GM23338 (cell line): Measurements from ENCODE around the gene WNK2. TPM values are rescaled to one million over a fixed set of nuclear protein-coding genes. Genes with fewer than 3 reads are reported as not detected.

Experiments
- ATAC-seq: fragments of 200-7000 bp; cut with Tn5 transposase; 3 replicates; pipeline ENCODE4 v1.9.1; 2020
- DNase-seq: peaks from one replicate; pipeline ENCODE4 v3.0.0-alpha.2; 2015; ENCODE audit warnings: low spot score
- H2AFZ ChIP-seq: fragments of 200-600 bp; sonication (generic); 2 replicates; pipeline ENCODE4 v1.8.0; 2016; ENCODE audit warnings: antibody characterized with exemption, mild to moderate bottlenecking, moderate library complexity
- H3F3A ChIP-seq: fragments of 200-600 bp; sonication (generic); replicated peaks from 2 replicates; pipeline ENCODE4 v1.8.0; 2017; ENCODE audit warnings: antibody characterized with exemption, mixed run types, low read depth
- H3K27ac ChIP-seq: fragments of 200-600 bp; sonication (generic); 2 replicates; pipeline ENCODE4 v1.6.1; 2016; ENCODE audit warnings: low read depth
- H3K27me3 ChIP-seq: fragments of 200-600 bp; sonication (generic); 2 replicates; pipeline ENCODE4 v1.8.0; 2016; ENCODE audit warnings: mild to moderate bottlenecking, mixed run types, moderate library complexity; ENCODE audit not compliant: insufficient read depth
- H3K36me3 ChIP-seq: fragments of 200-600 bp; sonication (generic); 2 replicates; pipeline ENCODE4 v1.8.0; 2016; ENCODE audit warnings: mild to moderate bottlenecking; ENCODE audit not compliant: insufficient read depth
- H3K4me1 ChIP-seq: fragments of 200-600 bp; sonication (generic); 2 replicates; pipeline ENCODE4 v1.8.0; 2016; ENCODE audit warnings: mild to moderate bottlenecking, moderate library complexity; ENCODE audit not compliant: insufficient read depth
- H3K4me2 ChIP-seq: fragments of 200-600 bp; sonication (generic); 2 replicates; pipeline ENCODE4 v1.7.1; 2017; ENCODE audit warnings: mixed run types
- H3K4me3 ChIP-seq: fragments of 200-600 bp; sonication (generic); 2 replicates; pipeline ENCODE4 v1.6.1; 2016; ENCODE audit warnings: mixed run types
- H3K79me2 ChIP-seq: fragments of 200-600 bp; sonication (generic); replicated peaks from 2 replicates; pipeline ENCODE4 v1.8.0; 2017; ENCODE audit warnings: mild to moderate bottlenecking; ENCODE audit not compliant: insufficient read depth
- H3K9me2 ChIP-seq: fragments of 200-600 bp; sonication (generic); 2 replicates; pipeline ENCODE4 v1.8.0; 2017; ENCODE audit not compliant: insufficient read depth
- H4K20me1 ChIP-seq: fragments of 200-600 bp; sonication (generic); replicated peaks from 2 replicates; pipeline ENCODE4 v1.8.0; 2017; ENCODE audit warnings: mild to moderate bottlenecking; ENCODE audit not compliant: insufficient read depth
- H3K27ac Mint-ChIP-seq: 2 replicates; pipeline ENCODE4 v1.8.0; 2020; ENCODE audit warnings: inconsistent platforms, mild to moderate bottlenecking, moderate library complexity, mixed read lengths
- H3K27me3 Mint-ChIP-seq: 3 replicates; pipeline ENCODE4 v1.8.0; 2022; ENCODE audit warnings: low read depth, mild to moderate bottlenecking, moderate library complexity, mixed read lengths, inconsistent platforms; ENCODE audit not compliant: insufficient read depth, poor library complexity
- H3K36me3 Mint-ChIP-seq: 3 replicates; pipeline ENCODE4 v1.8.0; 2021; ENCODE audit warnings: low read depth, mild to moderate bottlenecking, inconsistent platforms, moderate library complexity, mixed read lengths
- H3K4me1 Mint-ChIP-seq: 3 replicates; pipeline ENCODE4 v1.8.0; 2020; ENCODE audit warnings: mild to moderate bottlenecking, inconsistent platforms, mixed read lengths
- H3K4me3 Mint-ChIP-seq: 3 replicates; pipeline ENCODE4 v1.8.0; 2021; ENCODE audit warnings: moderate library complexity, mild to moderate bottlenecking, inconsistent platforms, mixed read lengths
- H3K9me3 Mint-ChIP-seq: 3 replicates; pipeline ENCODE4 v1.8.0; 2020; ENCODE audit warnings: moderate library complexity, mild to moderate bottlenecking, inconsistent platforms, mixed read lengths
- CREB1 ChIP-seq: fragments of 250-450 bp; sonication (Bioruptor Pico); IDR thresholded peaks from 2 replicates; pipeline ENCODE4 v1.5.0; 2020; ENCODE audit warnings: low read depth, mild to moderate bottlenecking, moderate library complexity
- EZH2 ChIP-seq: fragments of 200-600 bp; sonication (generic); IDR thresholded peaks from one replicate; pipeline ENCODE4 v1.8.0; 2017; ENCODE audit warnings: antibody characterized with exemption, mild to moderate bottlenecking, low read depth; ENCODE audit not compliant: unreplicated experiment
- EZH2phosphoT487 ChIP-seq: fragments of 200-600 bp; sonication (generic); IDR thresholded peaks from one replicate; pipeline ENCODE4 v1.8.1; 2018; ENCODE audit warnings: antibody characterized with exemption; ENCODE audit not compliant: unreplicated experiment
- JUNB ChIP-seq: IDR thresholded peaks from one replicate; pipeline ENCODE4 v1.6.1; 2016; ENCODE audit warnings: antibody characterized with exemption; ENCODE audit not compliant: unreplicated experiment
- NANOG ChIP-seq: IDR thresholded peaks from 2 replicates; pipeline ENCODE4 v1.6.1; 2016; ENCODE audit warnings: antibody characterized with exemption, borderline replicate concordance
- POLR2AphosphoS5 ChIP-seq: IDR thresholded peaks from 2 replicates; pipeline ENCODE4 v1.6.1; 2016; ENCODE audit warnings: antibody characterized with exemption, low read depth
- STAT1 ChIP-seq: IDR thresholded peaks from one replicate; pipeline ENCODE4 v1.6.1; 2016; ENCODE audit warnings: antibody characterized with exemption; ENCODE audit not compliant: unreplicated experiment
- ZNF331 ChIP-seq: fragments of 250-450 bp; sonication (Bioruptor Pico); IDR thresholded peaks from 2 replicates; pipeline ENCODE4 v1.5.0; 2020; ENCODE audit warnings: low read depth, mild to moderate bottlenecking, moderate library complexity
- polyA plus RNA-seq: library from polyadenylated mRNA; unstranded; fragments of >200 nt; fragmentation: Nextera tagmentation; extraction: Ambion mirVana; gene quantifications from 2 replicates; pipeline ENCODE4 v1.2.1, GENCODE V29; 2016
- total RNA-seq: library from RNA; depleted of rRNA; stranded (reverse); fragments of >200 nt; shearing (Covaris generic); gene quantifications from 2 replicates; pipeline ENCODE4 v1.2.3, GENCODE V29; 2014
- TF ChIP-seq, protein P1 (sequence below), 2 experiments: fragments of 200-600 bp in 1 of 2; sonication (generic) in 1 of 2; conservative IDR thresholded peaks; 2 replicates each; pipeline versions ENCODE4 v1.5.1 to v1.6.1; 2016 to 2017; ENCODE audit warnings: antibody characterized with exemption in 2 of 2, low read depth in 2 of 2, mild to moderate bottlenecking in 2 of 2, moderate library complexity in 1 of 2
- TF ChIP-seq, protein P2 (sequence below): IDR thresholded peaks from 2 replicates; pipeline ENCODE4 v1.6.1; 2016; ENCODE audit warnings: antibody characterized with exemption
- TF ChIP-seq, protein P3 (sequence below): fragments of 250-450 bp; sonication (Bioruptor Pico); IDR thresholded peaks from 2 replicates; pipeline ENCODE4 v1.5.0; 2020; ENCODE audit warnings: mild to moderate bottlenecking, moderate library complexity
- TF ChIP-seq, protein P4 (sequence below): IDR thresholded peaks from one replicate; pipeline ENCODE4 v1.6.1; 2018; ENCODE audit warnings: antibody characterized with exemption; ENCODE audit not compliant: unreplicated experiment

WNK2 gene
- total and polyA plus RNA-seq, 2 experiments from 2014 or later, result 56.4 to 102 TPM

DNA sequence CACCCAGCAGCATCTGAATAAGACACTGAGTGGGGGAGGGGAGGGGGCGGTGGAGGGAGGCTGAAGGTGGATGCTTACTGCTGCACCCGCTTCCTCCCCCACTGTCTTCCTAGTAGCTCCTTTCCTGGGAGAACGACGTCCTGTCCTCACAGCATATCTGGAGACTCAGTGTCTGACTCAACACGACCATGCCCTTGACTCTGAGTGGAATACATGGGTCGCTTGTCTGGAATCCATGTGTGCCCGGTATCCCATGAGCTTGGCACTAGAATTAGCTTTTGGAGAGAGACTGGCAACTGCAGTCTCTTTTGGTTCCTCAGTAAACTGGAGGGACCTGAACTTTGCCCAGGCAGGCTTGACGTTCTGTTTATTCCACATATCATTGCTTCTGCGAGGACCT is 142.1 kb downstream of the WNK2 start:
- TF ChIP-seq EZH2 (no peak), POLR2AphosphoS5 (no peak), EZH2phosphoT487 (no peak), NANOG (no peak), CREB1 (CRISPR knock-in tag) (no peak), STAT1 (no peak), JUNB (no peak), ZNF331 (no peak)
- TF ChIP-seq, protein P1, sequence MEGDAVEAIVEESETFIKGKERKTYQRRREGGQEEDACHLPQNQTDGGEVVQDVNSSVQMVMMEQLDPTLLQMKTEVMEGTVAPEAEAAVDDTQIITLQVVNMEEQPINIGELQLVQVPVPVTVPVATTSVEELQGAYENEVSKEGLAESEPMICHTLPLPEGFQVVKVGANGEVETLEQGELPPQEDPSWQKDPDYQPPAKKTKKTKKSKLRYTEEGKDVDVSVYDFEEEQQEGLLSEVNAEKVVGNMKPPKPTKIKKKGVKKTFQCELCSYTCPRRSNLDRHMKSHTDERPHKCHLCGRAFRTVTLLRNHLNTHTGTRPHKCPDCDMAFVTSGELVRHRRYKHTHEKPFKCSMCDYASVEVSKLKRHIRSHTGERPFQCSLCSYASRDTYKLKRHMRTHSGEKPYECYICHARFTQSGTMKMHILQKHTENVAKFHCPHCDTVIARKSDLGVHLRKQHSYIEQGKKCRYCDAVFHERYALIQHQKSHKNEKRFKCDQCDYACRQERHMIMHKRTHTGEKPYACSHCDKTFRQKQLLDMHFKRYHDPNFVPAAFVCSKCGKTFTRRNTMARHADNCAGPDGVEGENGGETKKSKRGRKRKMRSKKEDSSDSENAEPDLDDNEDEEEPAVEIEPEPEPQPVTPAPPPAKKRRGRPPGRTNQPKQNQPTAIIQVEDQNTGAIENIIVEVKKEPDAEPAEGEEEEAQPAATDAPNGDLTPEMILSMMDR (conservative IDR thresholded peaks at IDR 0.05; ENCODE audit: low read depth in 2 of 2), result no peak
- TF ChIP-seq, protein P2, sequence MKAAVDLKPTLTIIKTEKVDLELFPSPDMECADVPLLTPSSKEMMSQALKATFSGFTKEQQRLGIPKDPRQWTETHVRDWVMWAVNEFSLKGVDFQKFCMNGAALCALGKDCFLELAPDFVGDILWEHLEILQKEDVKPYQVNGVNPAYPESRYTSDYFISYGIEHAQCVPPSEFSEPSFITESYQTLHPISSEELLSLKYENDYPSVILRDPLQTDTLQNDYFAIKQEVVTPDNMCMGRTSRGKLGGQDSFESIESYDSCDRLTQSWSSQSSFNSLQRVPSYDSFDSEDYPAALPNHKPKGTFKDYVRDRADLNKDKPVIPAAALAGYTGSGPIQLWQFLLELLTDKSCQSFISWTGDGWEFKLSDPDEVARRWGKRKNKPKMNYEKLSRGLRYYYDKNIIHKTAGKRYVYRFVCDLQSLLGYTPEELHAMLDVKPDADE, result no peak
- TF ChIP-seq, protein P3, sequence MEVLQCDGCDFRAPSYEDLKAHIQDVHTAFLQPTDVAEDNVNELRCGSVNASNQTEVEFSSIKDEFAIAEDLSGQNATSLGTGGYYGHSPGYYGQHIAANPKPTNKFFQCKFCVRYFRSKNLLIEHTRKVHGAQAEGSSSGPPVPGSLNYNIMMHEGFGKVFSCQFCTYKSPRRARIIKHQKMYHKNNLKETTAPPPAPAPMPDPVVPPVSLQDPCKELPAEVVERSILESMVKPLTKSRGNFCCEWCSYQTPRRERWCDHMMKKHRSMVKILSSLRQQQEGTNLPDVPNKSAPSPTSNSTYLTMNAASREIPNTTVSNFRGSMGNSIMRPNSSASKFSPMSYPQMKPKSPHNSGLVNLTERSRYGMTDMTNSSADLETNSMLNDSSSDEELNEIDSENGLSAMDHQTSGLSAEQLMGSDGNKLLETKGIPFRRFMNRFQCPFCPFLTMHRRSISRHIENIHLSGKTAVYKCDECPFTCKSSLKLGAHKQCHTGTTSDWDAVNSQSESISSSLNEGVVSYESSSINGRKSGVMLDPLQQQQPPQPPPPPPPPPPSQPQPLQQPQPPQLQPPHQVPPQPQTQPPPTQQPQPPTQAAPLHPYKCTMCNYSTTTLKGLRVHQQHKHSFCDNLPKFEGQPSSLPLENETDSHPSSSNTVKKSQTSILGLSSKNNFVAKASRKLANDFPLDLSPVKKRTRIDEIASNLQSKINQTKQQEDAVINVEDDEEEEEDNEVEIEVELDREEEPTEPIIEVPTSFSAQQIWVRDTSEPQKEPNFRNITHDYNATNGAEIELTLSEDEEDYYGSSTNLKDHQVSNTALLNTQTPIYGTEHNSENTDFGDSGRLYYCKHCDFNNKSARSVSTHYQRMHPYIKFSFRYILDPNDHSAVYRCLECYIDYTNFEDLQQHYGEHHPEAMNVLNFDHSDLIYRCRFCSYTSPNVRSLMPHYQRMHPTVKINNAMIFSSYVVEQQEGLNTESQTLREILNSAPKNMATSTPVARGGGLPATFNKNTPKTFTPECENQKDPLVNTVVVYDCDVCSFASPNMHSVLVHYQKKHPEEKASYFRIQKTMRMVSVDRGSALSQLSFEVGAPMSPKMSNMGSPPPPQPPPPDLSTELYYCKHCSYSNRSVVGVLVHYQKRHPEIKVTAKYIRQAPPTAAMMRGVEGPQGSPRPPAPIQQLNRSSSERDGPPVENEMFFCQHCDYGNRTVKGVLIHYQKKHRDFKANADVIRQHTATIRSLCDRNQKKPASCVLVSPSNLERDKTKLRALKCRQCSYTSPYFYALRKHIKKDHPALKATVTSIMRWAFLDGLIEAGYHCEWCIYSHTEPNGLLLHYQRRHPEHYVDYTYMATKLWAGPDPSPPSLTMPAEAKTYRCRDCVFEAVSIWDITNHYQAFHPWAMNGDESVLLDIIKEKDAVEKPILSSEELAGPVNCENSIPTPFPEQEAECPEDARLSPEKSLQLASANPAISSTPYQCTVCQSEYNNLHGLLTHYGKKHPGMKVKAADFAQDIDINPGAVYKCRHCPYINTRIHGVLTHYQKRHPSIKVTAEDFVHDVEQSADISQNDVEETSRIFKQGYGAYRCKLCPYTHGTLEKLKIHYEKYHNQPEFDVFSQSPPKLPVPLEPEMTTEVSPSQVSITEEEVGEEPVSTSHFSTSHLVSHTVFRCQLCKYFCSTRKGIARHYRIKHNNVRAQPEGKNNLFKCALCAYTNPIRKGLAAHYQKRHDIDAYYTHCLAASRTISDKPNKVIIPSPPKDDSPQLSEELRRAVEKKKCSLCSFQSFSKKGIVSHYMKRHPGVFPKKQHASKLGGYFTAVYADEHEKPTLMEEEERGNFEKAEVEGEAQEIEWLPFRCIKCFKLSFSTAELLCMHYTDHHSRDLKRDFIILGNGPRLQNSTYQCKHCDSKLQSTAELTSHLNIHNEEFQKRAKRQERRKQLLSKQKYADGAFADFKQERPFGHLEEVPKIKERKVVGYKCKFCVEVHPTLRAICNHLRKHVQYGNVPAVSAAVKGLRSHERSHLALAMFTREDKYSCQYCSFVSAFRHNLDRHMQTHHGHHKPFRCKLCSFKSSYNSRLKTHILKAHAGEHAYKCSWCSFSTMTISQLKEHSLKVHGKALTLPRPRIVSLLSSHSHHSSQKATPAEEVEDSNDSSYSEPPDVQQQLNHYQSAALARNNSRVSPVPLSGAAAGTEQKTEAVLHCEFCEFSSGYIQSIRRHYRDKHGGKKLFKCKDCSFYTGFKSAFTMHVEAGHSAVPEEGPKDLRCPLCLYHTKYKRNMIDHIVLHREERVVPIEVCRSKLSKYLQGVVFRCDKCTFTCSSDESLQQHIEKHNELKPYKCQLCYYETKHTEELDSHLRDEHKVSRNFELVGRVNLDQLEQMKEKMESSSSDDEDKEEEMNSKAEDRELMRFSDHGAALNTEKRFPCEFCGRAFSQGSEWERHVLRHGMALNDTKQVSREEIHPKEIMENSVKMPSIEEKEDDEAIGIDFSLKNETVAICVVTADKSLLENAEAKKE, result no peak
- TF ChIP-seq, protein P4, sequence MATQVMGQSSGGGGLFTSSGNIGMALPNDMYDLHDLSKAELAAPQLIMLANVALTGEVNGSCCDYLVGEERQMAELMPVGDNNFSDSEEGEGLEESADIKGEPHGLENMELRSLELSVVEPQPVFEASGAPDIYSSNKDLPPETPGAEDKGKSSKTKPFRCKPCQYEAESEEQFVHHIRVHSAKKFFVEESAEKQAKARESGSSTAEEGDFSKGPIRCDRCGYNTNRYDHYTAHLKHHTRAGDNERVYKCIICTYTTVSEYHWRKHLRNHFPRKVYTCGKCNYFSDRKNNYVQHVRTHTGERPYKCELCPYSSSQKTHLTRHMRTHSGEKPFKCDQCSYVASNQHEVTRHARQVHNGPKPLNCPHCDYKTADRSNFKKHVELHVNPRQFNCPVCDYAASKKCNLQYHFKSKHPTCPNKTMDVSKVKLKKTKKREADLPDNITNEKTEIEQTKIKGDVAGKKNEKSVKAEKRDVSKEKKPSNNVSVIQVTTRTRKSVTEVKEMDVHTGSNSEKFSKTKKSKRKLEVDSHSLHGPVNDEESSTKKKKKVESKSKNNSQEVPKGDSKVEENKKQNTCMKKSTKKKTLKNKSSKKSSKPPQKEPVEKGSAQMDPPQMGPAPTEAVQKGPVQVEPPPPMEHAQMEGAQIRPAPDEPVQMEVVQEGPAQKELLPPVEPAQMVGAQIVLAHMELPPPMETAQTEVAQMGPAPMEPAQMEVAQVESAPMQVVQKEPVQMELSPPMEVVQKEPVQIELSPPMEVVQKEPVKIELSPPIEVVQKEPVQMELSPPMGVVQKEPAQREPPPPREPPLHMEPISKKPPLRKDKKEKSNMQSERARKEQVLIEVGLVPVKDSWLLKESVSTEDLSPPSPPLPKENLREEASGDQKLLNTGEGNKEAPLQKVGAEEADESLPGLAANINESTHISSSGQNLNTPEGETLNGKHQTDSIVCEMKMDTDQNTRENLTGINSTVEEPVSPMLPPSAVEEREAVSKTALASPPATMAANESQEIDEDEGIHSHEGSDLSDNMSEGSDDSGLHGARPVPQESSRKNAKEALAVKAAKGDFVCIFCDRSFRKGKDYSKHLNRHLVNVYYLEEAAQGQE, result no peak
- Histone ChIP-seq H4K20me1 (peaks cover 7% of the 10 kb centered on the region; the same call in 1 of the 2 replicates), H3K4me2 (no peak overlapping the region), H3K4me1 (0 out of 2 replicates have a peak, but pooled peaks cover 3% of the 10 kb centered on the region), H3K79me2 (no peaks in the 10 kb centered on the region; the same call in none of the 2 replicates), H3K9me2 (no peaks in the 10 kb centered on the region), H3F3A (peaks cover 3% of the 10 kb centered on the region; the same call in 1 of the 2 replicates), H2AFZ (no peak overlapping the region), H3K36me3 (peaks cover 23% of the 10 kb centered on the region), H3K27ac (no peak overlapping the region), H3K27me3 (no peaks in the 10 kb centered on the region), H3K4me3 (no peak overlapping the region)
- ATAC-seq (no peak), DNase-seq (no peak)
- no peak overlapping the region for H3K27ac Mint-ChIP-seq
- peaks cover 16% of the 10 kb centered on the region for H3K4me1 Mint-ChIP-seq
- H3K4me3 Mint-ChIP-seq, result no peak overlapping the region
- H3K36me3 Mint-ChIP-seq, result peaks cover 17% of the 10 kb centered on the region
- H3K27me3 Mint-ChIP-seq, result peaks cover 8% of the 10 kb centered on the region
- H3K9me3 Mint-ChIP-seq, result no peaks in the 10 kb centered on the region; the same call in 2 of the 3 replicates
